Gastrocnemius medialis (tissue), 4 donors: ENCODE measurements around the gene CARD14.

Experiments used
- POLR2A ChIP-seq, 2 donors: fragments of 450-650 bp; IDR thresholded peaks; one replicate each; pipeline ENCODE4 v1.6.1; 2017; ENCODE audit warnings: antibody characterized with exemption in 2 of 2, mild to moderate bottlenecking in 2 of 2, moderate library complexity in 2 of 2
- TF ChIP-seq, protein P1 (sequence below), 5 experiments: fragments of 450-650 bp in 3 of 5; fragments of 200-600 bp in 2 of 5; sonication (generic) in 2 of 5; IDR thresholded peaks in 4 of 5; conservative IDR thresholded peaks in 1 of 5; 1 replicate in 4 of 5; 2 replicates in 1 of 5; pipeline ENCODE4 v1.5.1; 2016 to 2019; ENCODE audit warnings: antibody characterized with exemption in 5 of 5, mild to moderate bottlenecking in 3 of 5, moderate library complexity in 3 of 5

DNA sequence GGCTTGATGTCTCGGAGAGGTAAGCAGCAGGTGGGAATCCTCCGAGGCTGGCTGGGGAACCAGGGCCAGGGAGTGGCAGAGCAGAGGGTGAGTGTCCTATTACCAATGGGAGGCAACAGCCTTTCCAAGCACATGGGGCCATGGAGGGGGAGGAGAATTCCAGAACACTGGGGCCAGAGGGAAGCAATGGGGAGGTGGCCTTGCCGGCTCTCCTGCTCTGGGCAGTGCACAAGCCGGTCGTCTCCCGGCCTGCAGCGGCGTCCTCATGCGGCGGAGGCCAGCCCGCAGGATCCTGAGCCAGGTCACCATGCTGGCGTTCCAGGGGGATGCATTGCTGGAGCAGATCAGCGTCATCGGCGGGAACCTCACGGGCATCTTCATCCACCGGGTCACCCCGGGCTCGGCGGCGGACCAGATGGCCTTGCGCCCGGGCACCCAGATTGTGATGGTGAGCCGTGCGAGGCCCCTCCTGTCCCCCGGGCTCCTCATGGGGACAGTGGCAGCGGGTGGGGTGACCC lies 28.4 kb downstream of the CARD14 start:
- TF ChIP-seq, protein P1, sequence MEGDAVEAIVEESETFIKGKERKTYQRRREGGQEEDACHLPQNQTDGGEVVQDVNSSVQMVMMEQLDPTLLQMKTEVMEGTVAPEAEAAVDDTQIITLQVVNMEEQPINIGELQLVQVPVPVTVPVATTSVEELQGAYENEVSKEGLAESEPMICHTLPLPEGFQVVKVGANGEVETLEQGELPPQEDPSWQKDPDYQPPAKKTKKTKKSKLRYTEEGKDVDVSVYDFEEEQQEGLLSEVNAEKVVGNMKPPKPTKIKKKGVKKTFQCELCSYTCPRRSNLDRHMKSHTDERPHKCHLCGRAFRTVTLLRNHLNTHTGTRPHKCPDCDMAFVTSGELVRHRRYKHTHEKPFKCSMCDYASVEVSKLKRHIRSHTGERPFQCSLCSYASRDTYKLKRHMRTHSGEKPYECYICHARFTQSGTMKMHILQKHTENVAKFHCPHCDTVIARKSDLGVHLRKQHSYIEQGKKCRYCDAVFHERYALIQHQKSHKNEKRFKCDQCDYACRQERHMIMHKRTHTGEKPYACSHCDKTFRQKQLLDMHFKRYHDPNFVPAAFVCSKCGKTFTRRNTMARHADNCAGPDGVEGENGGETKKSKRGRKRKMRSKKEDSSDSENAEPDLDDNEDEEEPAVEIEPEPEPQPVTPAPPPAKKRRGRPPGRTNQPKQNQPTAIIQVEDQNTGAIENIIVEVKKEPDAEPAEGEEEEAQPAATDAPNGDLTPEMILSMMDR (IDR thresholded peaks at IDR 0.05 in 4 of 5, conservative IDR thresholded peaks at IDR 0.05 in 1 of 5), result no peak
- no peak for TF ChIP-seq POLR2A (IDR thresholded peaks at IDR 0.05)
